Measurements from ENCODE around the gene SELP. TPM values are rescaled to one million over a fixed set of nuclear protein-coding genes. Genes with fewer than 3 reads are reported as not detected.
A peak's percentile ranks its signal among the peaks of the same experiment; 100 is the strongest.

Gene SELP
- total RNA-seq, 1 experiment from 2014 or later: not detected

GRCh38 chr1:169590932-169591331 lies 39.0 kb downstream of the SELP start:
- H3K4me3 Mint-ChIP-seq (ENCODE audit: unreplicated experiment): no peak overlapping the region
- H3K4me3 ChIP-seq (ENCODE audit: low read depth, low read length): no peak overlapping the region
- intact Hi-C loops (cut with micrococcal nuclease; ENCODE audit: unreplicated experiment): no loop called here
- H3K4me1 ChIP-seq: no peaks in the 10 kb centered on the region
- H3K9me3 ChIP-seq: no peaks in the 10 kb centered on the region
- H3K36me3 Mint-ChIP-seq (ENCODE audit: insufficient read depth, unreplicated experiment): no peaks in the 10 kb centered on the region
- H3K27ac Mint-ChIP-seq (ENCODE audit: unreplicated experiment): no peak overlapping the region
- POLR2A ChIA-PET: no interaction called here
- TF ChIP-seq CTCF (IDR thresholded peaks at IDR 0.05; ENCODE audit: insufficient read depth in 1 of 2, low read depth in 1 of 2, low read length in 1 of 2, severe bottlenecking in 1 of 2, unreplicated experiment in 1 of 2): no peak
- H3K36me3 ChIP-seq (ENCODE audit: control insufficient read depth, insufficient read depth, low read length): no peaks in the 10 kb centered on the region
- no peaks in the 10 kb centered on the region for H3K9me3 Mint-ChIP-seq (ENCODE audit: unreplicated experiment)
- H3K27me3 ChIP-seq (replicated peaks; ENCODE audit: control insufficient read depth, insufficient read depth, low read length): no peaks in the 10 kb centered on the region
- H3K27me3 Mint-ChIP-seq (ENCODE audit: insufficient read depth, unreplicated experiment): peaks cover 10% of the 10 kb centered on the region
- DNase-seq: no peak
- CTCF ChIA-PET: no interaction called here
- BruUV-seq (replicated peaks): no TSS peak
- no peaks in the 10 kb centered on the region for H3K4me1 Mint-ChIP-seq (ENCODE audit: low read depth, unreplicated experiment)

DNA sequence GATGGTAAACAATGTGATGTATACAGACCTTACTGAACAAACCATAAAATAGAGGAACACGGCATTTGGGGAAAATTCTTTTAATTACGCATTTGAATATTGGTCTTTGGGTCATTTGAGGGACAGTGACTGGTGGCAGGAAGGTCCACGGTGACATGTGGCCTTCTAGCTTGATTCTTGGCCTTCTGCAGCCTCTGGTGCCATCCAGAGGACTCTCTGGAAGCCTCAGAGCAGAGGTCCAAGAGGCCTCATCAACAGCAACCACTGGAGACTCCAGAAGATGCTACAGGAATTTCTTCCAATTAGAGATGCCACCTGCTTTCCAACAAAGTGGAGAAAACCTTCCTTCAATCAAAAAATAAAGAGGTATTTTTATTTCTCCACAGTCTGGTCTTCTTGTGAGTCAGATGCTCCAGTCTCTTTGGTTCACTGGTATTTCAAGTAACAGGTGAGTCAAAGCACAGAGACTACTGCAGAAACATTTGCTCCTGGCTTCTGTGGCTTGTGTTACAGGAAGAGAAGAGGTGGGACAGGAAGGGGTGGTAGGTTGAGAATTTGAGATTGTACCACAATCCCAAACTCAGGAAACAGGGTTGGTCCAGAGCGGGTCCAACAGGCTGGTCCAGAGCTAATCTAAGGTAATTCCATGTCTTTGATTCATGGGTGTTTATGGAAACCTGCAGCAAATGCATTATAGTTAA lies 41.0 kb downstream of the SELP start:
- Mint-ChIP-seq H3K4me3 (ENCODE audit: unreplicated experiment) (no peak overlapping the region), H3K27me3 (ENCODE audit: insufficient read depth, unreplicated experiment) (peaks cover 8% of the 10 kb centered on the region), H3K27ac (ENCODE audit: unreplicated experiment) (no peak overlapping the region), H3K9me3 (ENCODE audit: unreplicated experiment) (no peaks in the 10 kb centered on the region), H3K36me3 (ENCODE audit: insufficient read depth, unreplicated experiment) (no peaks in the 10 kb centered on the region), H3K4me1 (ENCODE audit: low read depth, unreplicated experiment) (peaks cover 5% of the 10 kb centered on the region)
- intact Hi-C loops (cut with micrococcal nuclease; ENCODE audit: unreplicated experiment): no loop called here
- no TSS peak for BruUV-seq (replicated peaks)
- no peaks in the 10 kb centered on the region for H3K9me3 ChIP-seq
- peak in 1 of 2 experiments; percentile 11 for TF ChIP-seq CTCF (IDR thresholded peaks at IDR 0.05; ENCODE audit: insufficient read depth in 1 of 2, low read depth in 1 of 2, low read length in 1 of 2, severe bottlenecking in 1 of 2, unreplicated experiment in 1 of 2)
- DNase-seq: no peak
- peaks cover 6% of the 10 kb centered on the region; the same call in 1 of the 2 replicates for H3K4me1 ChIP-seq
- no peaks in the 10 kb centered on the region for H3K27me3 ChIP-seq (replicated peaks; ENCODE audit: control insufficient read depth, insufficient read depth, low read length)
- ChIA-PET POLR2A (no interaction called here), CTCF (no interaction called here)
- no peaks in the 10 kb centered on the region for H3K36me3 ChIP-seq (ENCODE audit: control insufficient read depth, insufficient read depth, low read length)
- H3K4me3 ChIP-seq (ENCODE audit: low read depth, low read length): no peak overlapping the region

GRCh38 chr1:169588112-169588511 lies 41.8 kb downstream of the SELP start:
- ChIA-PET CTCF (no interaction called here), POLR2A (no interaction called here)
- DNase-seq: no peak
- no peaks in the 10 kb centered on the region for H3K9me3 Mint-ChIP-seq (ENCODE audit: unreplicated experiment)
- Histone ChIP-seq H3K4me1 (peaks cover 6% of the 10 kb centered on the region; the same call in 1 of the 2 replicates), H3K36me3 (ENCODE audit: control insufficient read depth, insufficient read depth, low read length) (no peaks in the 10 kb centered on the region), H3K27me3 (replicated peaks; ENCODE audit: control insufficient read depth, insufficient read depth, low read length) (no peaks in the 10 kb centered on the region), H3K4me3 (ENCODE audit: low read depth, low read length) (no peak overlapping the region), H3K9me3 (no peaks in the 10 kb centered on the region)
- BruUV-seq (replicated peaks): no TSS peak
- intact Hi-C loops (cut with micrococcal nuclease; ENCODE audit: unreplicated experiment): no loop called here
- H3K27ac Mint-ChIP-seq (ENCODE audit: unreplicated experiment): no peak overlapping the region
- peaks cover 5% of the 10 kb centered on the region for H3K4me1 Mint-ChIP-seq (ENCODE audit: low read depth, unreplicated experiment)
- peaks cover 7% of the 10 kb centered on the region for H3K27me3 Mint-ChIP-seq (ENCODE audit: insufficient read depth, unreplicated experiment)
- H3K36me3 Mint-ChIP-seq (ENCODE audit: insufficient read depth, unreplicated experiment): no peaks in the 10 kb centered on the region
- TF ChIP-seq CTCF (IDR thresholded peaks at IDR 0.05; ENCODE audit: insufficient read depth in 1 of 2, low read depth in 1 of 2, low read length in 1 of 2, severe bottlenecking in 1 of 2, unreplicated experiment in 1 of 2): no peak
- no peak overlapping the region for H3K4me3 Mint-ChIP-seq (ENCODE audit: unreplicated experiment)

All from Caco-2 (cell line).